HG03460 (cell line): ENCODE measurements around the gene TOMM22.

ENCODE experiments used
- ATAC-seq: cut with Tn5 transposase; IDR thresholded peaks from one replicate; pipeline ENCODE4 v1.9.1; 2021; ENCODE audit not compliant: unreplicated experiment

The TOMM22 gene

GRCh38 chr22:38715176-38715764, 33.5 kb downstream of the TOMM22 start:
- no peak for ATAC-seq

- no peak for ATAC-seq
These were observed 34.1 kb downstream of the TOMM22 start for GRCh38 chr22:38715852-38716251.

GRCh38 chr22:38716271-38716670, 34.5 kb downstream of the TOMM22 start:
- ATAC-seq = no peak

- no peak for ATAC-seq
These were observed 35.1 kb downstream of the TOMM22 start for GRCh38 chr22:38716826-38717225.

GRCh38 chr22:38717244-38717643, 35.5 kb downstream of the TOMM22 start:
- ATAC-seq = no peak

GRCh38 chr22:38718414-38718813, 36.7 kb downstream of the TOMM22 start:
- ATAC-seq = no peak

GRCh38 chr22:38719196-38719595, 37.4 kb downstream of the TOMM22 start:
- ATAC-seq = no peak

GRCh38 chr22:38720350-38720749, 38.6 kb downstream of the TOMM22 start:
- ATAC-seq = no peak

- no peak for ATAC-seq
These were observed 39.8 kb downstream of the TOMM22 start for GRCh38 chr22:38721551-38721950.

GRCh38 chr22:38724176-38724575, 42.4 kb downstream of the TOMM22 start:
- no peak for ATAC-seq

GRCh38 chr22:38724926-38725571, 43.3 kb downstream of the TOMM22 start:
- ATAC-seq = no peak

- ATAC-seq = no peak
These were observed 44.3 kb downstream of the TOMM22 start for GRCh38 chr22:38725900-38726655.

- ATAC-seq = no peak
These were observed 45.4 kb downstream of the TOMM22 start for GRCh38 chr22:38727123-38727522.

- no peak for ATAC-seq
These were observed 46.0 kb downstream of the TOMM22 start for GRCh38 chr22:38727530-38728451.

GRCh38 chr22:38728871-38729796, 47.4 kb downstream of the TOMM22 start:
- ATAC-seq = no peak

- no peak for ATAC-seq
These were observed 48.2 kb downstream of the TOMM22 start for GRCh38 chr22:38729946-38730345.

- ATAC-seq = no peak
These were observed 48.7 kb downstream of the TOMM22 start for GRCh38 chr22:38730411-38730871.

- ATAC-seq = no peak
These were observed 50.0 kb downstream of the TOMM22 start for GRCh38 chr22:38731703-38732161.

- no peak for ATAC-seq
These were observed 50.6 kb downstream of the TOMM22 start for GRCh38 chr22:38732251-38732815.

GRCh38 chr22:38733329-38733723, 51.6 kb downstream of the TOMM22 start:
- ATAC-seq = no peak
